Fibroblast of peridontal ligament (primary cell): ENCODE results near the gene ZDHHC14.
A peak's percentile ranks its signal among the peaks of the same experiment; 100 is the strongest.

ENCODE experiments used
- DNase-seq: peaks from one replicate; pipeline ENCODE4 v3.0.0-alpha.2; 2010; ENCODE audit errors: extremely low read depth

ZDHHC14 gene

DNA sequence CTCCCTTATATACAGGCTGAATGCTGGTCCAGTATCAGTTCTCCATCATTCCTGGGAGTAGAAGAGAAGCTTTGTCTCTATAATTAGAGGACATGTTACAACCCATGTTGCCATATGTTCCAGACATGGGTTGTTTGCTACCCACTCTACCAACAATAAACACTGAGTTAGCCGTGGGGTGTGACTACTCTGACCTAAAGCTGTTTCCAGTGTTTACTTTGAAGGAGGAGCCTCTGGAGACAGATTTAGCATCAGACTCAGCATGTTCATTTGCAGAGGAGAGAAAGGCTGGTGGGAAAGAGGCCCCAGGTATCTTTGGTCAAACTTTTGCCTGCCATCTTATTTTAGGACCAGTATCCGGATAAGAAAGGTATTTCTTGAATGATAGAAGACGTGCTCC, 284.2 kb downstream of the ZDHHC14 start:
- no peak for DNase-seq

DNA sequence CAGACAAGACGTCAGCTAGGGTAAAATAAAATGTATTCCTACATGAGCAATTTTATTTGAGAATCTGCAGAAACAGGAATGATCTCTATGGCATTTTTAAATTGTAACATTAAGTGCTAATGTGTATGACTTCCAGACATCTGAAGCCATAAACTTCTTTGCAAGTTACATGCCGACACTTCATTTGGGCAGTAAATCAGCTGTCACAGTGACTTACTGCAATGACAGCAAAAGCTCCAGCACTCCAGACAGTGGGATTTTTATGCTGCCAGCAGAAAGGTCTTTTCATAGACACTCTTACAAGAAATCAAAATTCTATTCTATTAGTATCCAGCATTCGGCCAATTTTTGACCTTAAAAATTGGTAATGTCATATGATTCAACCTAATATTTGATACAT, 285.7 kb downstream of the ZDHHC14 start:
- no peak for DNase-seq

DNA sequence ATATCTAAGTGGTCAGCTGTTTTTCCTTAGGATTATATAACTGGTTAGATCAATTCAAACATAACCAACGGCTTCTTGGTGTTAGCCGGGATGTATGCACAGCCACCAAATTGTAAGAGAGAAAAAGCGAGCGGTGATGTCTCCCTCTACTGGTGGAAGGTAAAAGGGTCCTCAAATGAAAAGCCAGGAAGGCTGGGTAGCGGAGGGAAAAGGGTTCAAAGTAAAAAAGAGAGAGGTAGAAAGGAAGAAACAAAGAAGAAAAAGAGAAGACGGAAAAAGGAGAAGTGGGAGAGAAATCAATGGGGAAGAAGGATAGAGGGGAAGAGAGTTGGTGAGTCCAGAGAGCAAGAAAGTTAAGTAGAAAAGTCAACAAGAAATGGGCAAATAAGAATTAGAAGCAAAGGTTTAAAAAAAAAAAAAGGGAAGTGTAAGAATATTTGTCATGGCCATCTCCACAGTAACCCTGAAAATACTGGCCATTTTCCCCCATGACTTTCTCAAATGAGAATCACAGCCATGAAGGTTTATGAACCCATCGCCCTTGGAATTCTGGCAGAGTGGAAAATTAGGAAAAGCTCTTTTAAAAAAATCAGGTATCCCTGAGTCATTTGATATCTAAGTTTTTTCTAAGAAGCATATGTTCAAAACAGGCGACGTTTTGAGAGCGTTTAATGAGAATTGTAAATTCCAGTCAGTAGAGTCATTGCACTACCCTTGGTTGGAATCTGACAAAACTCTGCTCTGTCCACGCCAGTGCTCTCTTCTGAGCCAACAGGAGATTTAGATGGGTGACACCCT, 286.4 kb downstream of the ZDHHC14 start:
- DNase-seq, result peak; percentile 82

DNA sequence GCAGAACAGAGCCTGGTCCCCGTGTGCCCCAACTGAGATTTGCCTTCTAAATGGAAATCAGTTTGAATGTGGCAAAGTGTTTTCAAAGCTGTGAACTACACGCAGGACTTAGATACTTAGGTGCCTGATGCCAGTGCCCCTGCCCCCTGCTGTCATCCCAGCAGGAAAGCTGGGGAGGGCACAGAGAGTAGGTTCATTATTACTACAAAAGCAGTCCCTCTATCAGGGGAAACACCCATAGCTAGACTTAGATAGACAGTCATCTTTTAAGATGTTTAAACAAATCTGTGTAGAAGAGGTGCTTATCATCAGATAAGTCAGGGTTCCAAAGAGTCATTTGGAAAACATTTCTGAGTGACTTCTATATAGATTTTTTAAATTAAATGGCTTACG, 287.0 kb downstream of the ZDHHC14 start:
- no peak for DNase-seq

DNA sequence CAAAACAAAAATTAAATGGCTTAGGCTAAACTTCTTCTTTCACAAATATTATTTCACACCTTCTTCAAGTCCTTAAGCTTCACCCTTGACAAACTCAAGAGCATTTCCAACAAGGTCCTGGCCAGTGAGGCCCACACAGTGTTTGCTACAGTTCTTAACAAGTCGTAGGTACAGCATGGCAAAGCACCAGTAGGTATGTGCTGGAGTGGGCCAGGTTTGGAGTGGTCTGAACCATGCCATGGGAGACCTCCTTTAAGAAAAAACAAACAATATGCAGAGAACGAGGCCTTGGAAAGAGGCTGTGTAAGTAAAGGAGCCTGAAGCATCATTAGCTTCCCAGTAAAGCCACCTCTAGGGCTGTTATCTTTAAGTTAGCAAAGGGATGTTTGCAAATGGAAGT, 287.7 kb downstream of the ZDHHC14 start:
- DNase-seq, result no peak

DNA sequence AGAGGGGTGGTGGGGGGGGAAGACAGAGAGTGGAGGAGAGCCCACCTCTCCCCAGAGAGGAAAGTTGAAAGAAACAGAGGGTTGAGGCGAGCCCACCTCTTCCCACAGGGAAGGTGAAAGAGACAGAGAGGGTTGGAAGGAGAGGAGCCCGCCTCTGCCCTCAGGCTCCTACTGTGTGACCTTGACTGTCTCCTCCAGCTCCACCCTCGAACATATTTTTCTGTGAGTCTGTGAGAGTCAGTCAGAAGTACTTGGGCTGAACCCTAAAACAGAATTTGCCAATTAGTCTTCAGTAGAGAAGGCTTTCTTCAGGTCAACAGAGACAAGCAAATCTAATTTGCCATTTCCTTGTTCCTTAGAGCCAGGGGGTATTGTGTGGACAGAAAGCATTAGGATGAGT, 288.3 kb downstream of the ZDHHC14 start:
- DNase-seq, result no peak

DNA sequence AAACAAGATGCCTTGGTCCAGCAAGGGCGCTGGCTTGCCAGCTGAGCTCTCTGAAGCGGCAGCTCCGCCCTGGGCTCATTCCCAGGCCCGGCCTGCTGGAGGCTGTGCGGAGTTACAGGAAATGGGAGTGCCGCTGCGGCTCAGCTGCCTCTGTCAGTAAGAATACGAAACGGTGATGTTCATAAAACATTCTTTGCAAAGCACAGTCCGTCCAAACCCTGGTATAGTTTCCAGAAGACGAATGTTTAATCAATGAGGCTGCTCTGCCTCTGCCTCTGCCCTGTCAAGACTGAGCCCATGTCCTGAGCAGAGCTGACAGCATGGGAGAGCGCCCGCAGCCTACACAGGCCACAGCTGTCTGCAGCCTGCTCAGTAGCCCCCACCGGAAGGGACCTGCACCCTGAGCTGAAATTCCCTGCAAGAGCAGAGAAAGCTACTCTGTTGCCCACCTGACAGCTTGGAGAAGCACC, 288.8 kb downstream of the ZDHHC14 start:
- peak; percentile 79 for DNase-seq

DNA sequence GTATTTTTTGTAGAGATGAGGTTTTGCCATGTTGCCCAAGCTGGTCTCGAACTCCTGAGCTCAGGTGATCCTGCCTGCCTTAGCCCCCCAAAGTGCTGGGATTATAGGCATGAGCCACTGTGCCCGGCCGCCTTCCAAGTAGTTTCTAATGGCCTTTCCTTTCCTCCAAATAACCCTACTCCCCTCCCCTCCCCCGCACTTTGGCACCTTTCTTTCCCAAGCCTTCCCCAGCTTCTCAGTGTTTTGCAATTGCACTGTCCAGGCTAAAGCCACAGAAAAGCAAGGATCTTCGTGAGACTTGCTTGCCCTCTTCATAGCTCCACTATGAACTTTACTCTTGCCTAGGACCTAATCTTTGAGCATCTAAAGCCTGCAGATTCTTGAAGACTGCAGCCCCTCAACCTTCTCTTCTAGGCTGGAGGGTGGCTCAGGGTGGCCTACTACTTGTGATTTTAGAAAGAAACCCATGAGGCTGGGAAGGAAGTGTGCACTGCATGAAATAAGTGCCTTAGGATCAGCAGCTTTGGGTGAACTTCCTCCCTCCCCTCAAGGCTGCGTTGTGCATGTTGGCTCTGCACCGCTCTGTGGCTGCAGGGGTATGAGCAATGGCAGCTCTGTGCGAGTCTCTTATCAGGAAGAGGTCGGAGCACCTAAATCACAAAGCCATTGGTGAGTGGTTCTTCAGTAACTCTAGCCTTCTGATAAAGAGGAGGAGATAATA, 289.6 kb downstream of the ZDHHC14 start:
- DNase-seq, result no peak

DNA sequence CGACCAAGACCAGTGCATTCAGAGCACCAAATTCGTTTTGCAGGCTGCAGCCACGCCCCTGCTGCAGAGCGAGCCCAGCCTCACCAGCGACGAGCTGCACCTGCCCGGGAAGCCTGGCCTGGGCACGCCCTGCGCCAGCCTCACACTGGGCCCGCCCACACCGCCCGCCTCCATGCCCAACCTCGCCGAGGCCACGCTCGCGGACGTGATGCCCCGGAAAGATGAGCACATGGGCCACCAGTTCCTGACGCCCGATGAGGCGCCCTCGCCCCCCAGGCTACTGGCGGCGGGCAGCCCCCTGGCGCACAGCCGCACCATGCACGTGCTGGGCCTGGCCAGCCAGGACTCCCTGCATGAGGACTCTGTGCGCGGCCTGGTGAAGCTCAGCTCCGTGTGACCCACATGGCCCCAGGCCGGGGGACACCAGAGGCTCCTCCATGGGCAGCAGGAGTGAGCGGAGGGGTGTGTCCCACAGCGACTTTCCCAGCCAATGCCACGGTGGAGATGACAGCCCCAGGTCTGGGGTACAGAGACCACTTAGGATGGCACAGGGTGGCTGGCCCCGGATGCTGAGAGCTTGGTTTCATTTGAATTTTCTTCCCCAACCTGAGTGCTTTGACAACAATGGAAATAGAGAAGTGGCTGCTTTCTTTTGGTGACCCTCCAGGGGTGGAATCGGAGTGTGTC, 291.9 kb downstream of the ZDHHC14 start:
- DNase-seq, result no peak

DNA sequence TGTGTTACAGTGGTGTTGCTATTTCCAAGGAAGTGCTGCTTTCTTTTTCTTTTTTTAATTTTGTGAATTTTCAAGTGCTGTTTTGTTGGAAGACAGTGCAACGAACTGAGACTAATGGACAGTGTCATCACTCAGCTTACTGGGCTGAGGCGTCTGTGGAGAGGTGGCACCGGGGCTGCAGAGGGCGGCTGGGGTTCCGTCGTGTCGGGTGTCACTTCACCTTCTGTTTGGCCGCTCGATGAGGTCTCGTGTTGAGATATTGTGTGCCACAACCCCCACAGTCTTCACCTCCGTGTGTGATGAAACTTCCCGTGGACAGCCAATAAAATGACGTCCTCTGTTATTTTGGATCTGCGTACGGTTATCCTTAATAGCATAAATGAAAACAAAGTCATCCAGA, 292.6 kb downstream of the ZDHHC14 start:
- DNase-seq, result no peak

DNA sequence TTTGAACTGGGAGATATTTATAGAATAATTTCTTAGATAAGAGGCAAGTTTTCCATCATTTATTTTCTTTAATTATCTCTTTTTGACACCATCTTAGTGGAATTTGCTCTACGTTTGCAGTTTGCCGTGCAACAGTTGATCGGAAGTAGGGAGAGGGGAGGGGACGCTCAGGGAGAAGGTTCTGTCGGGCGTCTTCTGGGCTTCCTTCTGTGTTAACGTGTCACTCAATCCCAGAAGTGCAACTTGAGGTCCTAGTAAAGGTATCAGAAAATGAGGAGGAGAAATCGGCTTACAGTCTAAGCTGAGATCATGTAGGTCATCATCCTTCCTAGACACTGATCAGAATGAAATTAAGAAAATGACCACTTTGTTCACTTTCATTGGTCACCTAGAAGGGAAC, 293.1 kb downstream of the ZDHHC14 start:
- DNase-seq, result no peak

DNA sequence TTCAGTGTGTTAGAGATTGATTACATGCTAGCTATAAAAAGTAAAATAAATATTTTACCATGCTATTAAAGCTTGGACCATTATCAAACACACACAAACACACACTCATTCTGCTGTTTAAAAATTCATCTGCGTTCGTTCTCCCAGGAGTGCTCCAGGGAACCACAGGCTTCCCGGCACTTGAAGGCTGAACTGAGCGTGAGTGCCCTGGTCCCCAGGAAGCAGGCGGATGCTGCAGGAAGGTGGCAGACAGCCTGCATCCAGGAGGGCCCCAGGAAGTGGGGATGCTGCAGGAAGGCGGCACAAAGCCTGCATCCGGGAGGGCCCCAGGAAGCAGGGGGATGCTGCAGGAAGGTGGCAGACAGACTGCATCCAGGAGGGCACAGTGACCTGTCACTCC, 294.8 kb downstream of the ZDHHC14 start:
- no peak for DNase-seq

DNA sequence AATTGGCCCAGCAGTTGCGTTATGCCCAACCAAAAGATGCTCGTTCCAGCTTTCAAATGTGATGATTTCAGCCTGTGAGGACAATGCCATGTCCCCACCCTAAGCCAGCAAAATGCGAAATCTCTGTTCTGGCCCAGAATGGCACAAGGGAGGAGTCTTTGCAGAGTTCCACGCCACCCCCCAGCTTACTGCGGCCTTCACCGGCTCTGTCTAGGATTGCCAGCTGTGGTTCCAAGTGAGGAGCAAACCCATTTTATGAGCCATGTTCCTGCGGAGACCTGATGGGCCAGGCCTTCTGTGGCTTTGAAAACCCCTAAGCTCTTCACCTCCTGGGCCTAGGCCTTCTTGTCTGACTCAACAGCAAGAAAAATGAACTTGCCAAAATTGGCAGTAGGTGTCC, 295.3 kb downstream of the ZDHHC14 start:
- DNase-seq, result no peak

DNA sequence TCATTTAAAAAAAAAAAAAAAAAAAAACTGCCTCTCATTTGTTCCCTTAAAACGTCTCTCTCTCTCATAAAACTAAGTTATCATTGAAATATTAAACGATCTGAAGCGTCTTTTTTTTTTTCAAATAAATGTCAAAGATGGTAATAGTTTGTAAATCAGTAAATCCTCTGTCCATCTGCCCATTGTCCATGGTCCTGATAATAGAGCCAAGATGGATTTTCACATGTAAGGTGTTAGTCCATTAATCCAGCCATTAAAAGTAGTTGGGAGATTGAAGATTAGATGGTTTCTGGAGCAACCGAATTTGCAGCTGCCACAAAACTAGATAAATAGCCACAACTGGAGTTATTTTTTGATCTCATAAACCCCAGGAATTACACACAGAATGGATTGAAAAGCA, 296.2 kb downstream of the ZDHHC14 start:
- DNase-seq, result no peak

DNA sequence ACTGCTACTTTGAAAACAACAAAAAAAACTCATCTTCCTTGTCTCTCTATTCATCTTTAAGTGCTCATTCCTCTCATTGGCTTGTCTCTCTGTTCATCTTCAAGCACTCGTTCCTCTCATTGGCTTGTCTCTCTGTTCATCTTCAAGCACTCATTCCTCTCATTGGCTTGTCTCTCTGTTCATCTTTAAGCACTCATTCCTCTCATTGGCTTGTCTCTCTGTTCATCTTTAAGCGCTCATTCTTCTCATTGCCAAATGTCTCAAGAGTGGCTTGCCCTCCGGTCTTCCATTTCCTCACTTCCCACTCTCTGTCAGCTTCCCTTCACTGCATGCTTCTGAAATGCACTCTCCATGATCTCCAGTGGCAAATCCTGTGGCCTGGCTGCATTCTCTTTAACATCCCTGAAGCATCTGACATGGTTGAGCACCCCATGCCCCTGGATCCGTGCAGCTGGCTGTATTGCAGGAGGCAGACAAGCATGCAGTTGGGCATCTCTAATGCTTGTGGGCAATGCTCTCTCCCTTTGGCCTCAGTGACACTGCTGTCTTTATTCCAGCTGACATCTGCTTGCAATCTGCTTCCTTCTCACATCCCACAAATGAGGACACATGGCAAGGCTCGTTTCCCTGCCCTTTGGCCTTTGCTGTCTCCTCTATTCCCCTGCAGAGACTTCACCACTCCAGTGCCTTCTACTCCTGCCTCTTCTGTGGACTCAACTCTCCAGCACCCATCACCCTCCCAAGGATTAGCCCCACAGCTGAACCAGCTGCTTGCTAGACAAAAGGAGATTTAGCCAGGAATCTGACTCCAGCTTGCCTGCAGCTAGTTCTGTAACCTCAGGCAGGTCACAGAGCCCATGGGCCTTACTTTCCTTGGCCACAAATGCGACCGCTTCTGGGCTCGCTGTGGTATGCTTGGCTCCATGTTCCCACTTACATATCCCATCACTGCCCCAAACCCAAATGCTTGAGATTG, 298.9 kb downstream of the ZDHHC14 start:
- no peak for DNase-seq

DNA sequence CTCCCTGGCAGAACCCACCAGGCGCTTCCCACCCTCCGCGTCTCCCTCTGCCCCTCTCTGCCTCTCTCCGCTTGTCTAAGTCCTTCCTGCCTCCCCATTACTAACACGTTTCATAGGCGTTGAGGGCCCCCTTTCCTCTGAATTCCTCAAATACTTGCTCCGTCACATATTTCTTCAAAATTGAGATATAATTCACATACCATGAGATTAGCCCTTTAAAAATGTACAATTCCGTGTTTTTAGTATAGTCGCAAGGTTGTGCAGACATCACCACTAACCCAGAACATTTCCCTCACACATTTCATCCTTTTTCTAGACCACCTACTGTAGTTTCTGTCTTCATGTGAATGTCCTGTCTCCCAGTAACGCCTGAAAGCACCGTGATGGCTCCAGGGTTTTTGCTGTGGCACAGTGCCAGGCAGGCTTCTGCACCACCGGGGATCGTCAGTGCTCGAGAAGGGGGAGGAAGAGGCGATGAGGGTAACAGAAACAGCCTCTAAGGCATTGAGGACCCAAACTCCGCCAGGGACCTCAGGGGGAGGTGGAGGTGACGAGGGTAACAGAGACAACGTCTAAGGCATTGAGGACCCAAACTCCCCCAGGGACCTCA, 300.2 kb downstream of the ZDHHC14 start:
- DNase-seq, result no peak

DNA sequence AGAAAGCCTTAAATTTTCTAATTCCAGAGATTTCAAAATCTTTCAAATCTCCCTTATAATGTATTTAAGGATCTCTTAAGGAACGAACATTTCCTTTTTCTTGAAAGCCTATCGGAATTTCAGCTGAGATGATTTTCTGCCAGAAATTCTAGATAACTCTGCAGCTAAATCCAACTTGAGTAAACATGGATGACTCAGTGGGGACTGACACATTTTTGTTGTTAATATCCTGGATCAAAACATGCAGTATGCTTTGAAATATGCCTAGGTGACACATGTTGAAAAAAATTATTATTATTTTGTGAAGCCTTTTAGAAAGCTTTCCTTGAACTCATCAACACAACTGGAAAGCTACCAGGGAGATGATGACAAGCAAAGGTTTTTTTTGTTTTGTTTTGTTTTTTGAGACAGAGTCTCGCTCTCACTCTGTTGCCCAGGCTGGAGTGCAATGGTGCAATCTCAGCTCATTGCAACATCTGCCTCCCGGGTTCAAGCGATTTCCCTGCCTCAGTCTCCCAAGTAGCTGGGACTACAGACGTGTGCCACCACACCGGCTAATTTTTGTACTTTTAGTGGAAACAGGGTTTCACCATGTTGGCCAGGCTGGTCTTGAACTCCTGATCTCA, 302.0 kb downstream of the ZDHHC14 start:
- peak; percentile 60 for DNase-seq

DNA sequence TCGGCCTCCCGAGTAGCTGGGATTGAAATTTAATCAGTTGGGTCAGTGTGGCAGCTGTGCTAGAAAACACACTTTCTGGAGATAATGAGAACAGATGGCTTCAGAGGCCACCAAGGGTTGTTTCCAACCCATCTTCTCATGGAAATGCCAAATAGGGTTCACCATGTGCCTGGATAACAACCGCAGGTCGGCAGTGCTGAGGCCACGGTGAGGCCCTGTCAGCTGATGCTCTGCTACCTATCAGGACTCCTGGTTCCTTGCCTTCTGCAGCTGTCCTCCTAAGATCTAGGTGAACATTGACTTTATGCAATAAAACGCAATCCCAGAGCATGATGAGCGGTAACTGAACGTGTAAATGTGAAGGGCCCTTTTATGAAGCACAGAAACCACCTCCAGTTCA, 302.7 kb downstream of the ZDHHC14 start:
- DNase-seq, result no peak

DNA sequence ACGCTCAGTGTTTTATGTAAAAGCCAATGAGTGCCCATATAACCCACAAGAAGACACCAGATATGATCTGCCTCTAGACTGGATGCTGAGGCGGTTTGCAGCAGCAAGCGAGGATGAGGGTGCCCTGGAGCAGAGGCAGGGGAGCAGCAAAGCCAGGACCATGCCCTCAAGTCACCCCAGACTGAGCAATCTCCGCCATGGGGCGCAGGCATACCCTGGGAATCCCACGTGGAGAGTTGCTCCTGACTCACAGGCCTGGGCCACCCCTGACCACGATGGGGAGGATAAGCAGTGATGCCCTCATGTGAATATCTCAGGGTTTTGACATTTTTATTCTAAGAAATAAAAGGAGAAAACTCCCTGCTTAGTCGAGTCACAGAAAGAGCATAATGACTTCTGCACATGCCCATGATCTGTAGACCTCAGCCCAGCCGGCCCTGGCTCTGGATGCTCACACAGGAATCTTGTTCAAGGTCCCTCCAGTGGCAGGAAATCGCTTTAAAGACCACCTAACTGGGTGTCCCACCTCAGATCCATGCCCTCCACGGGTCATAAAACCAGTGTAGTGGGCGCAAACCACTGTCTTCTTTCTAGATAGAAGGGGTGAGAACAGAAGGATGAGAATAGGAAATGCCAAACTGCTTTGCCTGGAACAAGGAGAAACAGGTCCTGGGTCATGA, 303.8 kb downstream of the ZDHHC14 start:
- no peak for DNase-seq
